Uterus (tissue), 2 donors: ENCODE measurements around the gene CSNK1G2.

Source experiments
- CTCF ChIP-seq, 4 experiments: fragments of 200-600 bp in 2 of 4; fragments of 450-650 bp in 2 of 4; sonication (generic) in 2 of 4; IDR thresholded peaks; one replicate each; pipeline ENCODE4 v1.5.1; 2016 to 2019; ENCODE audit warnings: antibody characterized with exemption in 4 of 4, mild to moderate bottlenecking in 2 of 4, moderate library complexity in 1 of 4
- POLR2A ChIP-seq, 2 donors: fragments of 450-650 bp; IDR thresholded peaks; one replicate each; pipeline ENCODE4 v1.6.1; 2016; ENCODE audit warnings: antibody characterized with exemption in 2 of 2, mild to moderate bottlenecking in 1 of 2, moderate library complexity in 1 of 2

GRCh38 chr19:1906985-1907562, 33.9 kb upstream of the CSNK1G2 start:
- TF ChIP-seq POLR2A (IDR thresholded peaks at IDR 0.05), result no peak
- TF ChIP-seq CTCF (IDR thresholded peaks at IDR 0.05), result no peak
